HL-60 (cell line): ENCODE data around the gene ANKDD1A.

Experiments
- POLR2AphosphoS5 ChIP-seq: IDR thresholded peaks from 2 replicates; pipeline ENCODE4 v1.6.1; 2012; ENCODE audit warnings: low read depth
- SPI1 ChIP-seq: IDR thresholded peaks from 2 replicates; pipeline ENCODE4 v1.6.1; 2012; ENCODE audit warnings: low read depth, mild to moderate bottlenecking, borderline replicate concordance
- TF ChIP-seq, protein P1 (sequence below): IDR thresholded peaks from one replicate; pipeline ENCODE4 v1.5.1; 2011; ENCODE audit warnings: low read length, control low read depth, inconsistent platforms; ENCODE audit not compliant: insufficient read depth
- TF ChIP-seq, protein P2 (sequence below): IDR thresholded peaks from 2 replicates; pipeline ENCODE4 v1.6.1; 2012; ENCODE audit warnings: low read depth; ENCODE audit not compliant: insufficient replicate concordance

DNA sequence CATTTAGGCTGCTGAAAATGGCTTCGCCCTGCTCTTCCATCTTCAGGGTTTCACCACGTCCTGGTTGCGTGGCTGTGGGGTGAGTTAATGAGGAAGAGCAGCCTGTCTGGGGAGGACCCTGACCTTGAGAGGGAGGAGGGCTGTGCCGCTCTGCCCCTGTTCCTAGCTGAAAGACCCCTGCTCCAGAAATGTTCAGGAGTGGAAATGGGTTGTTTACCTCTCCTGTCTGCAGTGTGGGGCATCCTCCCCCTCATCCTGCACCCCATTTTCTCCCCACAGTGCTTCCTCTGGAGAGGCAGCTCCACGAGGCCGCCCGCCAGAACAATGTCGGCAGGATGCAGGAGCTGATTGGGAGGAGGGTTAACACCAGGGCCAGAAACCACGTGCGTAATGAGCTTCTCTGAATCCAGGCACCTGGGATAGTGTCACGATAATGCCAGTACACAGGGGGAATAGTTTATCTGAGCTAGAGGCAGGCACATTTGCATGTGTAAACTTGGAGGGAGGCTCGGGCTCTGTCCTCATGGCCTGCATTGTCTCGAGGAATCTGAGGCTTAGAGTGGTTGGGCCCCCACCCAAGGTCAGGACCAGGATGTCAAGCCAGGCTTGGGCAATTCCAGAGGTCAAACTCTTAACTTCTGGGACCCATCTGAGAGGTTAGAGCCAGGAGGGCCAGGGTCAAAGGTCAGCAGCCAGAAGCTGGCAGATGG lies 4.0 kb downstream of the ANKDD1A start:
- TF ChIP-seq, protein P1, sequence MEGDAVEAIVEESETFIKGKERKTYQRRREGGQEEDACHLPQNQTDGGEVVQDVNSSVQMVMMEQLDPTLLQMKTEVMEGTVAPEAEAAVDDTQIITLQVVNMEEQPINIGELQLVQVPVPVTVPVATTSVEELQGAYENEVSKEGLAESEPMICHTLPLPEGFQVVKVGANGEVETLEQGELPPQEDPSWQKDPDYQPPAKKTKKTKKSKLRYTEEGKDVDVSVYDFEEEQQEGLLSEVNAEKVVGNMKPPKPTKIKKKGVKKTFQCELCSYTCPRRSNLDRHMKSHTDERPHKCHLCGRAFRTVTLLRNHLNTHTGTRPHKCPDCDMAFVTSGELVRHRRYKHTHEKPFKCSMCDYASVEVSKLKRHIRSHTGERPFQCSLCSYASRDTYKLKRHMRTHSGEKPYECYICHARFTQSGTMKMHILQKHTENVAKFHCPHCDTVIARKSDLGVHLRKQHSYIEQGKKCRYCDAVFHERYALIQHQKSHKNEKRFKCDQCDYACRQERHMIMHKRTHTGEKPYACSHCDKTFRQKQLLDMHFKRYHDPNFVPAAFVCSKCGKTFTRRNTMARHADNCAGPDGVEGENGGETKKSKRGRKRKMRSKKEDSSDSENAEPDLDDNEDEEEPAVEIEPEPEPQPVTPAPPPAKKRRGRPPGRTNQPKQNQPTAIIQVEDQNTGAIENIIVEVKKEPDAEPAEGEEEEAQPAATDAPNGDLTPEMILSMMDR: no peak
- TF ChIP-seq POLR2AphosphoS5: no peak
- TF ChIP-seq, protein P2, sequence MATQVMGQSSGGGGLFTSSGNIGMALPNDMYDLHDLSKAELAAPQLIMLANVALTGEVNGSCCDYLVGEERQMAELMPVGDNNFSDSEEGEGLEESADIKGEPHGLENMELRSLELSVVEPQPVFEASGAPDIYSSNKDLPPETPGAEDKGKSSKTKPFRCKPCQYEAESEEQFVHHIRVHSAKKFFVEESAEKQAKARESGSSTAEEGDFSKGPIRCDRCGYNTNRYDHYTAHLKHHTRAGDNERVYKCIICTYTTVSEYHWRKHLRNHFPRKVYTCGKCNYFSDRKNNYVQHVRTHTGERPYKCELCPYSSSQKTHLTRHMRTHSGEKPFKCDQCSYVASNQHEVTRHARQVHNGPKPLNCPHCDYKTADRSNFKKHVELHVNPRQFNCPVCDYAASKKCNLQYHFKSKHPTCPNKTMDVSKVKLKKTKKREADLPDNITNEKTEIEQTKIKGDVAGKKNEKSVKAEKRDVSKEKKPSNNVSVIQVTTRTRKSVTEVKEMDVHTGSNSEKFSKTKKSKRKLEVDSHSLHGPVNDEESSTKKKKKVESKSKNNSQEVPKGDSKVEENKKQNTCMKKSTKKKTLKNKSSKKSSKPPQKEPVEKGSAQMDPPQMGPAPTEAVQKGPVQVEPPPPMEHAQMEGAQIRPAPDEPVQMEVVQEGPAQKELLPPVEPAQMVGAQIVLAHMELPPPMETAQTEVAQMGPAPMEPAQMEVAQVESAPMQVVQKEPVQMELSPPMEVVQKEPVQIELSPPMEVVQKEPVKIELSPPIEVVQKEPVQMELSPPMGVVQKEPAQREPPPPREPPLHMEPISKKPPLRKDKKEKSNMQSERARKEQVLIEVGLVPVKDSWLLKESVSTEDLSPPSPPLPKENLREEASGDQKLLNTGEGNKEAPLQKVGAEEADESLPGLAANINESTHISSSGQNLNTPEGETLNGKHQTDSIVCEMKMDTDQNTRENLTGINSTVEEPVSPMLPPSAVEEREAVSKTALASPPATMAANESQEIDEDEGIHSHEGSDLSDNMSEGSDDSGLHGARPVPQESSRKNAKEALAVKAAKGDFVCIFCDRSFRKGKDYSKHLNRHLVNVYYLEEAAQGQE: no peak
- no peak for TF ChIP-seq SPI1
